Measurements from ENCODE around the gene AP1G2.

AP1G2 gene

DNA sequence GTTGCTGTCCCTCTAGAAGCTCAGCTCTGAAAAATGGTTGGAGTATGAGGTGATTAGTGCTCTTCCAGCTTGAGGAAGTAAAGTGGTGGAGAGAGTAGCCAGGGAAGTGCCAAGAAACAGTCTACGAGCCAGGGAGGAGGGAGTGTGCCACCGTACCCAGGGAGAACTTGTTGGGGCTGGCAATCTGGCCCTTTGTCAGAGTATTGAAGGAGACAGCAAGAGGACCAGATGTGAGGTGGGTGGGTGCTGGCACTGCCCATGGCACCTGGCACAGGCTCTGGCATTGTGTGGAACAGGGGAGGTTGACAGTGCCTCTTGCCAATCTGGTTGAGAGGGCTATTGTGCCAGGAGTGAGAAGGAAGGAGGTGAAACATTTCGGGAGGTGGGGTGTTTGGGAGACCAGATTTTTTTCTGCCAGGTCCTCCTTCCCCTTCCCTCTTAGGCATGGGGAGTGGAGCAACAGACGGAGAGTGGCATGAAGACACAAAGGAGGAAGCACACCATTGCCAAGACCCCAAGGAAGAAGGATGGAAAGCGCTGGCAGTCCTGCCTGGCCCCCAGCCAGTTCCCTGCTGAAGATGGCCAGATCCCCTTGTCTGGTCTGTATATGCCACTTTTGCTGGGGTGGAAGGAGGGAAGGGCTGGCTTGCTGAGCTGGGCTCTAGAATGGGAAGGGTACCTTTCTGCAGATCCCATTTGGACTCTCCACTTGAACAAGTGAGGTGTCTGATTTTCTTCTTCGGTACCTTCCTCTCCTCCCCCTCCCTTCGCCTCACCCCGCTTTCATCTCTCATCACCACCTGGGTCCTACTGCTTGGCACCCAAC lies 53.6 kb downstream of the AP1G2 start:
- peaks cover 9% of the 10 kb centered on the region for H3K27me3 Mint-ChIP-seq (ENCODE audit: low read depth, poor library complexity)
- no peak overlapping the region for H3K27ac Mint-ChIP-seq
- no peak overlapping the region for H3K4me3 Mint-ChIP-seq
- TF ChIP-seq, protein P1, sequence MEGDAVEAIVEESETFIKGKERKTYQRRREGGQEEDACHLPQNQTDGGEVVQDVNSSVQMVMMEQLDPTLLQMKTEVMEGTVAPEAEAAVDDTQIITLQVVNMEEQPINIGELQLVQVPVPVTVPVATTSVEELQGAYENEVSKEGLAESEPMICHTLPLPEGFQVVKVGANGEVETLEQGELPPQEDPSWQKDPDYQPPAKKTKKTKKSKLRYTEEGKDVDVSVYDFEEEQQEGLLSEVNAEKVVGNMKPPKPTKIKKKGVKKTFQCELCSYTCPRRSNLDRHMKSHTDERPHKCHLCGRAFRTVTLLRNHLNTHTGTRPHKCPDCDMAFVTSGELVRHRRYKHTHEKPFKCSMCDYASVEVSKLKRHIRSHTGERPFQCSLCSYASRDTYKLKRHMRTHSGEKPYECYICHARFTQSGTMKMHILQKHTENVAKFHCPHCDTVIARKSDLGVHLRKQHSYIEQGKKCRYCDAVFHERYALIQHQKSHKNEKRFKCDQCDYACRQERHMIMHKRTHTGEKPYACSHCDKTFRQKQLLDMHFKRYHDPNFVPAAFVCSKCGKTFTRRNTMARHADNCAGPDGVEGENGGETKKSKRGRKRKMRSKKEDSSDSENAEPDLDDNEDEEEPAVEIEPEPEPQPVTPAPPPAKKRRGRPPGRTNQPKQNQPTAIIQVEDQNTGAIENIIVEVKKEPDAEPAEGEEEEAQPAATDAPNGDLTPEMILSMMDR (IDR thresholded peaks at IDR 0.05) = no peak
- no peaks in the 10 kb centered on the region for H3K9me3 Mint-ChIP-seq
- peaks cover 5% of the 10 kb centered on the region for H3K36me3 Mint-ChIP-seq (ENCODE audit: low read depth)
- DNase-seq = no peak
- peaks cover 30% of the 10 kb centered on the region for H3K4me1 Mint-ChIP-seq

DNA sequence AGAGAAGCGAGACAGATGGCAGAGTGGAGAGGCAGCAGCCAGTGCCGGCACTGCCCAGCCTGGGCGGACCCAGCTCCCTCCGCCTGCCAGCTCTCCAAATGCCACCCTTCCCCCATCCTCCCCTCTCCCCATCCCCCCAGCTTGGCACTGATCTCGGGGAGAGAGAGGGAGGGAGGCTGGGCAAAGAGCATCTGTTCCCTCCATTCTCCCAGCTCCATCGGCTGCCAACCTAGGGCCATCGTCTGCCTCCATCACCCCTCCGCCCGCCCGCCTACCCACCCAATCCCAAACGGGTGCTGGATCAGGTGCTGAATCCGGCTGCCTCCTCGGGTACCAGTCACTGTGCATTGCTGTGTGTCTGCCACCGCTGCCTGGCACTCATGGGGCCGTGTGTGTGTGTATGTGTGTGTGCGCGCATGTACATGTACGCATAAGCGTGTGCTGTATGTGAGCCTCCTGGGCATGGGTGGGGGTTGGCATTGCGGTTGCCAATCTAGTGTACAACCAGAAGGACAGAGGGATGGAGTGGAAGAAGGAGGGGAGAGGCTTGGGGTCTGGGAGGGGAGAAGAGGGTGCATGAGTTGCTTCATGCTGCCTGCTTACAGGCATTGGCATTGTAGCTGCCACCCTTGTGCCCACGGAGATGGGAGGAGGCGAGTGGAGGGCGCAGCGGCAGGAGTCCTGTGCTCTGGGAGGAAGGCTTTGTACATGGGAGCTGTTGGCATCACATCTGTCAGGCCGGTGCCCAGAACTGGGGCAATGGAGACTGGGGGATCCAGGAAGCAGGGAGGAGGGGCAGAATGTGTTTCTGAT lies 54.4 kb downstream of the AP1G2 start:
- Mint-ChIP-seq H3K36me3 (ENCODE audit: low read depth) (peaks cover 5% of the 10 kb centered on the region), H3K27me3 (ENCODE audit: low read depth, poor library complexity) (peaks cover 9% of the 10 kb centered on the region), H3K27ac (no peak overlapping the region), H3K4me1 (peaks cover 22% of the 10 kb centered on the region), H3K9me3 (no peaks in the 10 kb centered on the region), H3K4me3 (no peak overlapping the region)
- TF ChIP-seq, protein P1 (IDR thresholded peaks at IDR 0.05) = no peak
- DNase-seq = no peak

DNA sequence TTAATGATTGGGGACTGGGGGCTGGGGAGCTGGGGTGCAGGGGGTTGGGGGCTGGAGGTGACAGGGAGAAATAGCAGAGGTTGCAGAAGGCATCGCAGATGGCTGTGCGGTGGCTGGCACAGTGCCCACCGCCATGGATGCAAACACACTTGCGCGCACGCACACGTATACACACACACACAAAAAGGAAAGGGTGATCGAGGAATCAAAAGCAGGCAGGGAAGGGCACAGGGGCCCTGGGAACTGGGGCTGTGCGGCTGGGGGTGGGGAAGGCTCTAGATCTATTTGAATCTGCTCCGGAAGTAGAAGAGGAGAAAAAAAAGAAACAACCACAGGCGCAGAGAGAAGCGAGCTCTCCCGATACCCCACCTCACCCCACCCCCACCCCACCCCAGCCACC lies 55.4 kb downstream of the AP1G2 start:
- DNase-seq = no peak
- Mint-ChIP-seq H3K4me1 (peaks cover 12% of the 10 kb centered on the region), H3K36me3 (ENCODE audit: low read depth) (peaks cover 5% of the 10 kb centered on the region), H3K4me3 (no peak overlapping the region), H3K9me3 (no peaks in the 10 kb centered on the region), H3K27me3 (ENCODE audit: low read depth, poor library complexity) (peaks cover 9% of the 10 kb centered on the region), H3K27ac (no peak overlapping the region)
- TF ChIP-seq, protein P1 (IDR thresholded peaks at IDR 0.05) = no peak

Data from nephron progenitor cell (in vitro differentiated cells).